Osteoblast (primary cell): Measurements from ENCODE around the gene GM2A. TPM values are rescaled to one million over a fixed set of nuclear protein-coding genes. Genes with fewer than 3 reads are reported as not detected.

ENCODE experiments used
- DNase-seq: peaks from one replicate; pipeline ENCODE4 v3.0.0; 2011; ENCODE audit warnings: low spot score, mixed read lengths; ENCODE audit not compliant: insufficient read length; ENCODE audit errors: missing footprints
- H2AFZ ChIP-seq: 2 replicates; pipeline ENCODE4 v1.6.0; 2011; ENCODE audit warnings: mild to moderate bottlenecking, low read length
- H3K27ac ChIP-seq: 2 replicates; pipeline ENCODE4 v1.5.1; 2011; ENCODE audit warnings: mild to moderate bottlenecking, low read depth, low read length, moderate library complexity
- H3K27me3 ChIP-seq: 2 replicates; pipeline ENCODE4 v1.6.0; 2012; ENCODE audit warnings: mild to moderate bottlenecking, control low read depth, inconsistent platforms, low read length, moderate library complexity; ENCODE audit not compliant: insufficient read depth
- H3K36me3 ChIP-seq: 2 replicates; pipeline ENCODE4 v1.5.1; 2011; ENCODE audit warnings: mild to moderate bottlenecking, low read length, control low read depth, moderate library complexity; ENCODE audit not compliant: insufficient read depth
- H3K4me1 ChIP-seq: 2 replicates; pipeline ENCODE4 v1.5.1; 2011; ENCODE audit warnings: mild to moderate bottlenecking, low read length, control low read depth, moderate library complexity; ENCODE audit not compliant: insufficient read depth
- H3K4me2 ChIP-seq: 2 replicates; pipeline ENCODE4 v1.6.0; 2011; ENCODE audit warnings: mild to moderate bottlenecking, low read length; ENCODE audit not compliant: insufficient read depth
- H3K4me3 ChIP-seq: fragments of 200-600 bp; sonication (generic); 3 replicates; pipeline ENCODE4 v1.5.1; 2012; ENCODE audit warnings: mild to moderate bottlenecking, low read length, inconsistent platforms; ENCODE audit not compliant: insufficient read depth
- H3K79me2 ChIP-seq: 2 replicates; pipeline ENCODE4 v1.6.0; 2012; ENCODE audit warnings: mild to moderate bottlenecking, low read length, control low read depth, inconsistent platforms; ENCODE audit not compliant: insufficient read depth
- H3K9me3 ChIP-seq: 2 replicates; pipeline ENCODE4 v1.5.1; 2011; ENCODE audit warnings: low read depth, low read length, control low read depth
- H4K20me1 ChIP-seq: 2 replicates; pipeline ENCODE4 v1.6.0; 2012; ENCODE audit warnings: mild to moderate bottlenecking, low read length, control low read depth; ENCODE audit not compliant: insufficient read depth
- total RNA-seq: library from RNA; depleted of rRNA; stranded (reverse); fragments of >200 nt; gene quantifications from 2 replicates; pipeline ENCODE4 v1.2.3, GENCODE V29; 2012
- TF ChIP-seq, protein P1 (sequence below): IDR thresholded peaks from 2 replicates; pipeline ENCODE4 v1.5.1; 2011; ENCODE audit warnings: mild to moderate bottlenecking, low read depth, low read length, moderate library complexity; ENCODE audit errors: extremely low read depth

The GM2A gene
- total RNA-seq, 1 donor = 35.5 TPM

DNA sequence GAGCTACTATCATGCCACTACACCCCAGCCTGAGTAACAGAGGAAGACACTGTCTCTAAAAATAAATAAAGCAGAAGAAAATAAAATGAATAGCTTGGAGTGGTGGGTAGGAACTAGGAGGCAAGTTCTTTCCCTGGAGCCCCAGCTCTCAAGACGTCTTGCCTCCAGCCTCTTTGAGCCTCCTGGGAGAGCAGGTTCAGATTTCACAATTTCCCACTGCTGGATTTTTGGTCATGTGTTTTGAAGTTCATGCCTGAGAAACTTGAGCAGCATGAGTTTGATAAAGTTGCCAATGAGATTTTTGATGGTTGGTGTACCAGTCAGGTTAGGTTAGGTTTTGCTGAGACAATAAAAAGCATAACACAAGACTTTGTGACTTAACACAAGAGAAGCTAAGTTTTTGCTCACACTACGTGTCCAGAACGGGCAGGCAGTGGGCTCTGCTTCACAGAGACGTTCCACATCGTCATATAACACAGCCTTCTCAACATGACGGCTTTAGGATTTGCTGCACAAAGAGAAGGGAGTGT, 25.0 kb upstream of the GM2A start:
- H2AFZ ChIP-seq = no peak overlapping the region
- TF ChIP-seq, protein P1, sequence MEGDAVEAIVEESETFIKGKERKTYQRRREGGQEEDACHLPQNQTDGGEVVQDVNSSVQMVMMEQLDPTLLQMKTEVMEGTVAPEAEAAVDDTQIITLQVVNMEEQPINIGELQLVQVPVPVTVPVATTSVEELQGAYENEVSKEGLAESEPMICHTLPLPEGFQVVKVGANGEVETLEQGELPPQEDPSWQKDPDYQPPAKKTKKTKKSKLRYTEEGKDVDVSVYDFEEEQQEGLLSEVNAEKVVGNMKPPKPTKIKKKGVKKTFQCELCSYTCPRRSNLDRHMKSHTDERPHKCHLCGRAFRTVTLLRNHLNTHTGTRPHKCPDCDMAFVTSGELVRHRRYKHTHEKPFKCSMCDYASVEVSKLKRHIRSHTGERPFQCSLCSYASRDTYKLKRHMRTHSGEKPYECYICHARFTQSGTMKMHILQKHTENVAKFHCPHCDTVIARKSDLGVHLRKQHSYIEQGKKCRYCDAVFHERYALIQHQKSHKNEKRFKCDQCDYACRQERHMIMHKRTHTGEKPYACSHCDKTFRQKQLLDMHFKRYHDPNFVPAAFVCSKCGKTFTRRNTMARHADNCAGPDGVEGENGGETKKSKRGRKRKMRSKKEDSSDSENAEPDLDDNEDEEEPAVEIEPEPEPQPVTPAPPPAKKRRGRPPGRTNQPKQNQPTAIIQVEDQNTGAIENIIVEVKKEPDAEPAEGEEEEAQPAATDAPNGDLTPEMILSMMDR = no peak
- no peaks in the 10 kb centered on the region for H3K9me3 ChIP-seq
- H3K36me3 ChIP-seq = no peaks in the 10 kb centered on the region
- no peaks in the 10 kb centered on the region for H3K79me2 ChIP-seq
- H3K4me1 ChIP-seq = peaks cover 6% of the 10 kb centered on the region
- no peak overlapping the region for H3K27ac ChIP-seq
- no peaks in the 10 kb centered on the region for H4K20me1 ChIP-seq
- H3K27me3 ChIP-seq = peaks cover 21% of the 10 kb centered on the region
- no peak overlapping the region for H3K4me2 ChIP-seq
- no peak for DNase-seq
- no peak overlapping the region for H3K4me3 ChIP-seq

DNA sequence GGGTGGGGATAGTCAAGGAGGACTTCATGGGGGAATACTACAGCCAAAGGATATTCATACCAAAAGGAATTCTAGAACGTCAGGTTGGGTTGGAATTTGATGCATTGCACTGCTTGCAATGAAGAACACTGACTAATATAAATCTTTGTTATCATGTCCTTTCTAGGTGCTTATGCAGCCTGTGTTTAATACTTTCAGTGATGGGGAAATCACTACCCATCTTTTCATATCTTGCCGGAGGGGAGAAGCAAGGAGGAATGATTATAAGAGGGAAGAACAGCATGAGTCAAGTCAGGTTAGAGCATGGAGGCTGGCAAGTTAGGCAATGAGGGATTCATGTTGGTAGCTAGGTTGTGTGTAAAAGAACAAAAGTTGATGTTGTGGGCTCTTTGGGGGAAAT, 24.0 kb upstream of the GM2A start:
- no peaks in the 10 kb centered on the region for H3K79me2 ChIP-seq

DNA sequence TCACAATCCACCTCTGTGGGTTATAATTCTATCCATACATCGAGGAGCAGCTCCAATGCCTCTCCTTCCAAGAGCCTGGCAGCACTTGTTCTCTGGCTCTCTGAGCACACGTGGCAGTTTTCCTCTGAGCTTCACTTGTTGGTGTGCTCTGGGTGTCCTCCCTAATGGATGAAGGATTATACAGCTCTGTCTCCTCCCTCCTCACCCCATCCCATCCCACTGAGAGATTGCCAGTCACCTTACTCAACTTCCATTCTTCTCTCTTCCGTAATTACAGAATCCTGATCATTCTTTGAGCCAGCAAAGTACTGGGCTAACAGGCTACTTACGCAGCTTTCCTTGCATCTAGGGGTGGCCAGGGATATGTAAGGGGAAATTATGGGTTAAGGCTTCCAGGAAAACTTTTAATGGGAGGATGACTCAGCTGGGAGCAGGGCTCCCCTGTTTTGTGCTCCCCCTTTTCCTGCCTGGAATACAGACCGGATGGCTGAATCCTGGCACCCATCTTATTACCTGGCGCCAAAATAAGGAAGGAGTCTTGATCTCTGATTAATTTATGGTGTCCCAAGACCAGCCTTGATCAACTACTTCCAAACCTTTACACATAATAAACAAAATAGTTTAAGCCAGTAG, 22.8 kb upstream of the GM2A start:
- no peaks in the 10 kb centered on the region for H4K20me1 ChIP-seq
- no peaks in the 10 kb centered on the region for H3K79me2 ChIP-seq
- H3K36me3 ChIP-seq = no peaks in the 10 kb centered on the region
- H3K27me3 ChIP-seq = peaks cover 25% of the 10 kb centered on the region
- no peak overlapping the region for H3K4me3 ChIP-seq
- DNase-seq = no peak
- no peaks in the 10 kb centered on the region for H3K9me3 ChIP-seq
- no peak overlapping the region for H3K4me2 ChIP-seq
- TF ChIP-seq, protein P1 = no peak
- H3K4me1 ChIP-seq = no peaks in the 10 kb centered on the region
- H2AFZ ChIP-seq = no peak overlapping the region
- H3K27ac ChIP-seq = no peak overlapping the region

More for the DNA sequence above, 24.0 kb upstream of the GM2A start:
- H2AFZ ChIP-seq = no peak overlapping the region
- H3K27me3 ChIP-seq = peaks cover 21% of the 10 kb centered on the region
- TF ChIP-seq, protein P1 = no peak
- no peak overlapping the region for H3K4me3 ChIP-seq
- no peaks in the 10 kb centered on the region for H3K36me3 ChIP-seq
- no peak for DNase-seq
- H3K4me1 ChIP-seq = peaks cover 3% of the 10 kb centered on the region
- H3K4me2 ChIP-seq = no peak overlapping the region
- no peak overlapping the region for H3K27ac ChIP-seq
- no peaks in the 10 kb centered on the region for H4K20me1 ChIP-seq
- H3K9me3 ChIP-seq = no peaks in the 10 kb centered on the region

DNA sequence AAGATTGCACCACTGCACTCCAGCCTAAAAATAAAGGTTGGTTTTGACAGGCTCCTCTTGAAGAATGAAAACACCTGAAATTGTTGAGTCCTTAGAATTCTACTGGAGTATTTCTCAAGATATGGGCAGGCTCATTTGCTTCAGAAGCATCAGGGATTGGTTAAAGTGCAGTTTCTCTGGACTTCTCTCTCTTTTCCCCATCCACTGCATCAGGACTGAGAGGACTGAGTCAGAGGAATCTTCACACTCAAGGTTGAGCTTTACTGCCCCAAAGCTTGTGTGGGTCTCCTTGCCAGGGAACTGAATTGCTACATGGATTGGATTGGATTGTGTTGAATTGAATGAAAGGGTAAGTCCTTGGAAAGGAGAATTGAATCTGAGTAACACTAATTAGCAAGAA, 21.6 kb upstream of the GM2A start:
- H3K4me2 ChIP-seq = no peak overlapping the region
- no peak overlapping the region for H2AFZ ChIP-seq
- DNase-seq = no peak
- H3K27me3 ChIP-seq = peaks cover 25% of the 10 kb centered on the region
- no peaks in the 10 kb centered on the region for H3K36me3 ChIP-seq
- H3K27ac ChIP-seq = no peak overlapping the region
- TF ChIP-seq, protein P1 = no peak
- no peaks in the 10 kb centered on the region for H3K4me1 ChIP-seq
- no peaks in the 10 kb centered on the region for H3K9me3 ChIP-seq
- no peaks in the 10 kb centered on the region for H4K20me1 ChIP-seq
- no peaks in the 10 kb centered on the region for H3K79me2 ChIP-seq
- no peak overlapping the region for H3K4me3 ChIP-seq
